AG10803 (cell line): Measurements from ENCODE around the gene VPS37C.

ENCODE experiments used
- DNase-seq: peaks from one replicate; pipeline ENCODE4 v3.0.0; 2010; ENCODE audit warnings: low read depth
- H3K4me3 ChIP-seq: 2 replicates; pipeline ENCODE4 v1.5.1; 2011; ENCODE audit warnings: mild to moderate bottlenecking, low read length, control low read depth
- TF ChIP-seq, protein P1 (sequence below): conservative IDR thresholded peaks from 2 replicates; pipeline ENCODE4 v1.5.1; 2011; ENCODE audit warnings: mild to moderate bottlenecking, low read length, control low read depth, inconsistent platforms

The VPS37C gene

GRCh38 chr11:61155741-61156140 lies 5.5 kb downstream of the VPS37C start:
- TF ChIP-seq, protein P1, sequence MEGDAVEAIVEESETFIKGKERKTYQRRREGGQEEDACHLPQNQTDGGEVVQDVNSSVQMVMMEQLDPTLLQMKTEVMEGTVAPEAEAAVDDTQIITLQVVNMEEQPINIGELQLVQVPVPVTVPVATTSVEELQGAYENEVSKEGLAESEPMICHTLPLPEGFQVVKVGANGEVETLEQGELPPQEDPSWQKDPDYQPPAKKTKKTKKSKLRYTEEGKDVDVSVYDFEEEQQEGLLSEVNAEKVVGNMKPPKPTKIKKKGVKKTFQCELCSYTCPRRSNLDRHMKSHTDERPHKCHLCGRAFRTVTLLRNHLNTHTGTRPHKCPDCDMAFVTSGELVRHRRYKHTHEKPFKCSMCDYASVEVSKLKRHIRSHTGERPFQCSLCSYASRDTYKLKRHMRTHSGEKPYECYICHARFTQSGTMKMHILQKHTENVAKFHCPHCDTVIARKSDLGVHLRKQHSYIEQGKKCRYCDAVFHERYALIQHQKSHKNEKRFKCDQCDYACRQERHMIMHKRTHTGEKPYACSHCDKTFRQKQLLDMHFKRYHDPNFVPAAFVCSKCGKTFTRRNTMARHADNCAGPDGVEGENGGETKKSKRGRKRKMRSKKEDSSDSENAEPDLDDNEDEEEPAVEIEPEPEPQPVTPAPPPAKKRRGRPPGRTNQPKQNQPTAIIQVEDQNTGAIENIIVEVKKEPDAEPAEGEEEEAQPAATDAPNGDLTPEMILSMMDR: no peak
- DNase-seq: no peak
- H3K4me3 ChIP-seq: no peak overlapping the region

- DNase-seq: no peak
- H3K4me3 ChIP-seq: no peak overlapping the region
- TF ChIP-seq, protein P1: no peak
Observed at GRCh38 chr11:61155312-61155711, 5.9 kb downstream of the VPS37C start.

- no peak for DNase-seq
- TF ChIP-seq, protein P1: no peak
- H3K4me3 ChIP-seq: no peak overlapping the region
Observed at GRCh38 chr11:61154528-61154927, 6.7 kb downstream of the VPS37C start.

- DNase-seq: peak; percentile 54
- 0 out of 2 replicates have a peak overlapping the region, but pooled peaks have one; percentile 6 for H3K4me3 ChIP-seq
- TF ChIP-seq, protein P1: peak; percentile 25; the same call in 1 of the 2 replicates
Observed at GRCh38 chr11:61153593-61154095, 7.6 kb downstream of the VPS37C start.

DNA sequence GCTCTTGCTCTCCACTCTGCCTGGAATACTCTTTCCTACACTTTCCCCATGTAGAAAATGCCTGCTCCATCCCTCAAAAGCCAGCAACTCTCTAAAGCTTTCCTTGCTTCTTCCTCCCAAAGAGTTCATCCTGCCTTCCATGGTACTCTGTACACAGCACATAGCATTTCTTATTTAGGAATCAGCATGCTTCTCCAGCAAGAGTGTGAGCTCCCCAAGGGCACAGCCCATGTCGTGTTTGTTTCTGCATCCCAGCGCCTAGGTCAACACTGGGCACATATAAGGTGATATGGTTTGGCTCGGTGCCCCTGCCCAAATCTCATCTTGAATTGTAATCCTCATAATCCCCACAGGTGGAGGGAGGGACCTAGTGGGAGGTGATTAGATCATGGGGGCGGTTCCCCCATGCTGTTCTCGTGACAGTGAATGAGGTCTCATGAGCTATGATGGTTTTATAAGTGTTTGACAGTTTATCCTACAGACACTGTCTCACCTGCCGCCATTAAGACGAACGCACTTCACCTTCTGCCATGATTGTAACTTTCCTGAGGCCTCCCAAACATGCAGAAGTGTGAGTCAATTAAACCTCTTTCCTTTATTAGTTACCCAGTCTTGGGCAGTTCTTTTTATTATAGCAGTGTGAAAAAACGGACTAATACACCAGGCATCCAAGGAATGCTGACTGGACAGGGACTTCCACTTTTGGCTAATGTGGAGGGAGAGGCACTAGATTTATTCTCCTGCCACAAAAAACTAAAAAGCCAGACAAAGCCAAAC lies 8.2 kb downstream of the VPS37C start:
- TF ChIP-seq, protein P1: no peak
- peak; percentile 87 for DNase-seq
- no peak overlapping the region for H3K4me3 ChIP-seq

- no peak for DNase-seq
- TF ChIP-seq, protein P1: no peak
- no peak overlapping the region for H3K4me3 ChIP-seq
Observed at GRCh38 chr11:61151545-61152252, 9.5 kb downstream of the VPS37C start.
